Caco-2 (cell line): Measurements from ENCODE around the gene CHCHD6. TPM values are rescaled to one million over a fixed set of nuclear protein-coding genes. Genes with fewer than 3 reads are reported as not detected.

Source experiments
- BruUV-seq: library from RNA; stranded (reverse); fragments of 400-500 nt; replicated peaks from 2 replicates; lab custom pipeline; 2021; lab: Mats Ljungman, UMichigan
- CTCF ChIA-PET: fragments of 300-600 bp; sonication (Branson Sonifier 250); formaldehyde crosslinking; loops from one replicate; lab custom pipeline; 2022; ENCODE audit warnings: antibody characterized with exemption; lab: Charles Lee
- POLR2A ChIA-PET: fragments of 300-600 bp; sonication (Branson Sonifier 250); formaldehyde crosslinking; loops from one replicate; lab custom pipeline; 2022; ENCODE audit warnings: antibody characterized with exemption; lab: Charles Lee
- DNase-seq, 2 experiments: peaks; one replicate each; pipeline versions ENCODE4 v3.0.0 to v3.0.0-alpha.2; 2020 to 2022
- H3K27me3 ChIP-seq: replicated peaks from 2 replicates; pipeline ENCODE4 v1.6.0; 2011; ENCODE audit warnings: low read length; ENCODE audit not compliant: control insufficient read depth, insufficient read depth
- H3K36me3 ChIP-seq: 2 replicates; pipeline ENCODE4 v1.5.1; 2011; ENCODE audit warnings: low read length; ENCODE audit not compliant: control insufficient read depth, insufficient read depth
- H3K4me1 ChIP-seq: fragments of 250-450 bp; sonication (Bioruptor Pico); 2 replicates; pipeline ENCODE4 v1.5.1; 2020; ENCODE audit warnings: mild to moderate bottlenecking
- H3K4me3 ChIP-seq: 2 replicates; pipeline ENCODE4 v1.5.1; 2011; ENCODE audit warnings: low read depth, mild to moderate bottlenecking, control low read depth, low read length
- H3K9me3 ChIP-seq: fragments of 250-450 bp; sonication (Bioruptor Pico); 2 replicates; pipeline ENCODE4 v1.5.1; 2020; ENCODE audit warnings: mild to moderate bottlenecking, moderate library complexity
- H3K27ac Mint-ChIP-seq: one replicate; pipeline ENCODE4 v1.8.0; 2022; ENCODE audit warnings: mixed read lengths; ENCODE audit not compliant: unreplicated experiment
- H3K27me3 Mint-ChIP-seq: one replicate; pipeline ENCODE4 v1.8.0; 2022; ENCODE audit warnings: mixed read lengths; ENCODE audit not compliant: insufficient read depth, unreplicated experiment
- H3K36me3 Mint-ChIP-seq: one replicate; pipeline ENCODE4 v1.8.0; 2022; ENCODE audit warnings: mild to moderate bottlenecking, mixed read lengths; ENCODE audit not compliant: insufficient read depth, unreplicated experiment
- H3K4me1 Mint-ChIP-seq: one replicate; pipeline ENCODE4 v1.8.0; 2022; ENCODE audit warnings: low read depth, mixed read lengths; ENCODE audit not compliant: unreplicated experiment
- H3K4me3 Mint-ChIP-seq: one replicate; pipeline ENCODE4 v1.8.0; 2022; ENCODE audit warnings: mild to moderate bottlenecking, moderate library complexity, mixed read lengths; ENCODE audit not compliant: unreplicated experiment
- H3K9me3 Mint-ChIP-seq: one replicate; pipeline ENCODE4 v1.8.0; 2022; ENCODE audit warnings: mixed read lengths; ENCODE audit not compliant: unreplicated experiment
- intact Hi-C: fragments of 100-400 bp; cut with micrococcal nuclease; formaldehyde crosslinking; loops from one replicate; pipeline ENCODE4 v1.10.0; 2022; ENCODE audit not compliant: unreplicated experiment
- total RNA-seq: library from RNA; stranded (reverse); gene quantifications from 2 replicates; pipeline ENCODE4 v1.2.3, GENCODE V29; 2022
- TF ChIP-seq, protein P1 (sequence below), 2 experiments: fragments of 200-600 bp in 1 of 2; IDR thresholded peaks; 1 replicate in 1 of 2; 2 replicates in 1 of 2; pipeline versions ENCODE4 v1.5.1 to v1.8.0; 2011 to 2022; ENCODE audit warnings: antibody characterized with exemption in 1 of 2, control low read depth in 1 of 2, inconsistent platforms in 1 of 2, low read depth in 1 of 2, low read length in 1 of 2, mild to moderate bottlenecking in 1 of 2, moderate library complexity in 1 of 2; ENCODE audit not compliant: insufficient read depth in 1 of 2, severe bottlenecking in 1 of 2, unreplicated experiment in 1 of 2

The CHCHD6 gene
- total RNA-seq, 1 experiment from 2014 or later: 49.5 TPM

DNA sequence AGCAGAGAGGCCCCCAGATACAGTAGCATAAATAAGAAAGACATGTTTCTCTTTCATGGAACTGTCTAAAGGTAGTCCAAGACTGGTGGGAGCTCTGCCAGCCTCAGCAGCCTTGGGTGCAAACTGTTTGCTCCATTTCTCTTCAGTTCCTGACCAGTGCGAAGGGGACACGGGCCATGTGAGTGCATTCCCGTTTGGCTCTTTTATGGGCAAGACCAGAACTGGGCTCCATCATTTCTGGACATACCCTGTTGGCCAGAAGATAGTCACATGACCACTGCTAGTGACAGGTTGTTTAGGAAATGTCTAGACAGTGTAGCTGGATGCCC lies 45.5 kb downstream of the CHCHD6 start:
- TF ChIP-seq, protein P1, sequence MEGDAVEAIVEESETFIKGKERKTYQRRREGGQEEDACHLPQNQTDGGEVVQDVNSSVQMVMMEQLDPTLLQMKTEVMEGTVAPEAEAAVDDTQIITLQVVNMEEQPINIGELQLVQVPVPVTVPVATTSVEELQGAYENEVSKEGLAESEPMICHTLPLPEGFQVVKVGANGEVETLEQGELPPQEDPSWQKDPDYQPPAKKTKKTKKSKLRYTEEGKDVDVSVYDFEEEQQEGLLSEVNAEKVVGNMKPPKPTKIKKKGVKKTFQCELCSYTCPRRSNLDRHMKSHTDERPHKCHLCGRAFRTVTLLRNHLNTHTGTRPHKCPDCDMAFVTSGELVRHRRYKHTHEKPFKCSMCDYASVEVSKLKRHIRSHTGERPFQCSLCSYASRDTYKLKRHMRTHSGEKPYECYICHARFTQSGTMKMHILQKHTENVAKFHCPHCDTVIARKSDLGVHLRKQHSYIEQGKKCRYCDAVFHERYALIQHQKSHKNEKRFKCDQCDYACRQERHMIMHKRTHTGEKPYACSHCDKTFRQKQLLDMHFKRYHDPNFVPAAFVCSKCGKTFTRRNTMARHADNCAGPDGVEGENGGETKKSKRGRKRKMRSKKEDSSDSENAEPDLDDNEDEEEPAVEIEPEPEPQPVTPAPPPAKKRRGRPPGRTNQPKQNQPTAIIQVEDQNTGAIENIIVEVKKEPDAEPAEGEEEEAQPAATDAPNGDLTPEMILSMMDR (IDR thresholded peaks at IDR 0.05; ENCODE audit: insufficient read depth in 1 of 2, low read depth in 1 of 2, low read length in 1 of 2, severe bottlenecking in 1 of 2, unreplicated experiment in 1 of 2): no peak
- H3K27me3 Mint-ChIP-seq: no peaks in the 10 kb centered on the region
- H3K36me3 Mint-ChIP-seq: peaks cover 18% of the 10 kb centered on the region
- no peak overlapping the region for H3K4me3 ChIP-seq
- H3K36me3 ChIP-seq: no peaks in the 10 kb centered on the region; the same call in 1 of the 2 replicates
- peak overlapping the region; percentile 96 for H3K27ac Mint-ChIP-seq
- H3K9me3 Mint-ChIP-seq: no peaks in the 10 kb centered on the region
- H3K4me3 Mint-ChIP-seq: no peak overlapping the region
- POLR2A ChIA-PET: no interaction called here
- no TSS peak for BruUV-seq
- peaks cover 70% of the 10 kb centered on the region for H3K4me1 Mint-ChIP-seq
- no peaks in the 10 kb centered on the region for H3K27me3 ChIP-seq
- peaks cover 84% of the 10 kb centered on the region for H3K4me1 ChIP-seq
- CTCF ChIA-PET: no interaction called here
- no peaks in the 10 kb centered on the region for H3K9me3 ChIP-seq
- DNase-seq: no peak
- intact Hi-C loops: no loop called here

DNA sequence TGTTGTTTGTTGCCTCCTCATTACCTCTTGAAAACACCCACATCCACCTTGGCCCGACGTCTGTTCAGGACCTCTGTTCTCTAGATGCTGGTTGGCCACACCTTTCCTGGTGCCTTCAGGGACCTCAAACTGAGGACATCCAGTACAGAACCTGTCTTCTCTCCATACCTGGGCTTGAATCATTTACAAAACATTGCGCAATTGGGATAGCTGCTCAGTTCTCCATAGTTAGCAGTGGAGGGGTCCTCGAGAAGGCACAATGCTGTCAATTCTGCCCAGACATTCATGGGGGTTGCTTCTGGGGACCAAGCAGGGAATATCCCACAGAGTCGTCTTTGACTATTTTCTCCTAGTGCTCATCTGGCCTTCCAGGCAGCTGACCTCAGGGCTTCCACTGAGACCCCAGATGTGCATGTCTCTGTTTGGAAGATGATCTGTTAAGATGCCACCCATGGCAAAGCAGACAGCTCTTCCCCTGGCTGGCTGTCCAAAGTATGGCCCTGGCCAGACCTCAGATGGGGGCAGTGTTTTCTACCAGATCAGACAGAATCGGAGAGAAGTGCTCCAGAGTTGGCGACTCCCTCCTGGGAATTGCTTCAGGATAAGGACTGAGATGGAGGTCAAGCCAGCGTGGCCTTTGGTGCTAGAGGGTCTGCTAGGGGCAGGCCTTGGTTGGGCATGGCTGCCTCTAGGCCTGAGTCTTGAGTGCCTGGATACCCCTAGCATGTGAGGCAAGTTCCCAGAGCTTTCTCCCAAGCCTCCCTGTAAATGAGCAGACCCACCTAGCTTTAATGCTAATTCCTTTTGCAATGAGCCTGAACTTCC lies 46.1 kb downstream of the CHCHD6 start:
- TF ChIP-seq, protein P1 (IDR thresholded peaks at IDR 0.05; ENCODE audit: insufficient read depth in 1 of 2, low read depth in 1 of 2, low read length in 1 of 2, severe bottlenecking in 1 of 2, unreplicated experiment in 1 of 2): no peak
- intact Hi-C loops: loop anchor here (5.0 to 10.0 kb wide), 3 partner anchors 182 to 425 kb away; no protein-coding TSS in a partner anchor
- POLR2A ChIA-PET: no interaction called here

DNA sequence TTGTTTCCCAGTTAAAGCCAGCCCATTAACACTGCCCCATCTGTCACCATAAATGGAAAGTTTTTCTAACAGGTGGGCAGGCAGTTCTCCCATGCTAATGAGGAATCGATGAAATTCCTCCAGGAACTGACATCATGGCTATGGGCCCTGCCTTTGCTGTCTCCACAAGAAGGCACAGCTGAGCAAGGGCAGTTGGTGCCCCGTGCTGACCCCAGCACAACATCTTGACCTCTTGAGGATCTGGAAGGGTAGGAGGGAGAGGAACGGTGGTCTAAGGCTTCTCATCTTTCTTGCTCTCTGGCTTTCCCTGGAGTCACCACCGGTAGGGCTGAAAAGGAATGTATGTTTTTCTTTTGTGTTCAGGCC lies 46.7 kb downstream of the CHCHD6 start:
- Histone ChIP-seq H3K9me3 (no peaks in the 10 kb centered on the region), H3K36me3 (no peaks in the 10 kb centered on the region; the same call in 1 of the 2 replicates), H3K4me1 (peaks cover 87% of the 10 kb centered on the region), H3K4me3 (no peak overlapping the region), H3K27me3 (no peaks in the 10 kb centered on the region)
- Mint-ChIP-seq H3K4me3 (peak overlapping the region; percentile 68), H3K9me3 (no peaks in the 10 kb centered on the region), H3K27me3 (no peaks in the 10 kb centered on the region), H3K4me1 (peaks cover 65% of the 10 kb centered on the region), H3K27ac (peak overlapping the region; percentile 92), H3K36me3 (peaks cover 18% of the 10 kb centered on the region)
- ChIA-PET CTCF (no interaction called here), POLR2A (no interaction called here)
- peak; percentile 45 to 56 for DNase-seq
- TF ChIP-seq, protein P1 (IDR thresholded peaks at IDR 0.05; ENCODE audit: insufficient read depth in 1 of 2, low read depth in 1 of 2, low read length in 1 of 2, severe bottlenecking in 1 of 2, unreplicated experiment in 1 of 2): no peak
- intact Hi-C loops: loop anchor here (5.0 to 10.0 kb wide), 3 partner anchors 182 to 424 kb away; no protein-coding TSS in a partner anchor
- no TSS peak for BruUV-seq

More for the DNA sequence above, 46.1 kb downstream of the CHCHD6 start:
- CTCF ChIA-PET: no interaction called here
- Mint-ChIP-seq H3K4me1 (peaks cover 70% of the 10 kb centered on the region), H3K36me3 (peaks cover 18% of the 10 kb centered on the region), H3K4me3 (peak overlapping the region; percentile 68), H3K27ac (peak overlapping the region; percentile 92), H3K9me3 (no peaks in the 10 kb centered on the region), H3K27me3 (no peaks in the 10 kb centered on the region)
- H3K27me3 ChIP-seq: no peaks in the 10 kb centered on the region
- BruUV-seq: TSS peak; percentile 59
- no peak overlapping the region for H3K4me3 ChIP-seq
- H3K9me3 ChIP-seq: no peaks in the 10 kb centered on the region
- no peak for DNase-seq
- H3K36me3 ChIP-seq: no peaks in the 10 kb centered on the region; the same call in 1 of the 2 replicates
- H3K4me1 ChIP-seq: peaks cover 89% of the 10 kb centered on the region
